H9 (cell line): ENCODE measurements around the gene HSFX2. TPM values are rescaled to one million over a fixed set of nuclear protein-coding genes. Genes with fewer than 3 reads are reported as not detected.

Source experiments
- DNase-seq: peaks from one replicate; pipeline ENCODE4 v3.0.0-alpha.2; 2017
- H2AFZ ChIP-seq: one replicate; pipeline ENCODE4 v1.6.1; 2013; ENCODE audit warnings: mild to moderate bottlenecking, low read length, control low read depth, moderate library complexity
- H2AK5ac ChIP-seq: 2 replicates; pipeline ENCODE4 v1.6.1; 2013; ENCODE audit warnings: low read length, control low read depth, mixed read lengths; ENCODE audit not compliant: insufficient read length
- H2BK120ac ChIP-seq: one replicate; pipeline ENCODE4 v1.6.1; 2013; ENCODE audit warnings: low read depth, mild to moderate bottlenecking, low read length, control low read depth, inconsistent platforms; ENCODE audit not compliant: poor library complexity, severe bottlenecking
- H2BK12ac ChIP-seq: 2 replicates; pipeline ENCODE4 v1.6.1; 2013; ENCODE audit warnings: low read length, control low read depth, mixed read lengths, low read depth; ENCODE audit not compliant: insufficient read length
- H2BK15ac ChIP-seq: 2 replicates; pipeline ENCODE4 v1.6.1; 2013; ENCODE audit warnings: low read depth, low read length, control low read depth
- H2BK20ac ChIP-seq: one replicate; pipeline ENCODE4 v1.6.1; 2013; ENCODE audit warnings: low read depth, mild to moderate bottlenecking, low read length, control low read depth, inconsistent platforms; ENCODE audit not compliant: poor library complexity, severe bottlenecking
- H2BK5ac ChIP-seq: 2 replicates; pipeline ENCODE4 v1.6.1; 2013; ENCODE audit warnings: low read length, control low read depth, mixed read lengths; ENCODE audit not compliant: insufficient read length
- H3K14ac ChIP-seq: 2 replicates; pipeline ENCODE4 v1.6.1; 2013; ENCODE audit warnings: low read length, control low read depth; ENCODE audit not compliant: insufficient read depth
- H3K18ac ChIP-seq: 2 replicates; pipeline ENCODE4 v1.6.1; 2013; ENCODE audit warnings: low read depth, mild to moderate bottlenecking, mixed read lengths, low read length, control low read depth; ENCODE audit not compliant: insufficient read length
- H3K23ac ChIP-seq: 2 replicates; pipeline ENCODE4 v1.6.1; 2013; ENCODE audit warnings: low read length, control low read depth, mixed read lengths, low read depth; ENCODE audit not compliant: insufficient read length
- H3K23me2 ChIP-seq: 2 replicates; pipeline ENCODE4 v1.6.1; 2013; ENCODE audit warnings: low read depth, mild to moderate bottlenecking, mixed read lengths, low read length, control low read depth; ENCODE audit not compliant: insufficient read length, poor library complexity, severe bottlenecking
- H3K27ac ChIP-seq: 2 replicates; pipeline ENCODE4 v1.5.1; 2013; ENCODE audit warnings: low read length, control low read depth, mixed read lengths, low read depth; ENCODE audit not compliant: insufficient read length
- H3K27me3 ChIP-seq: 2 replicates; pipeline ENCODE4 v1.6.1; 2013; ENCODE audit warnings: low read length, control low read depth, inconsistent platforms; ENCODE audit not compliant: insufficient read depth
- H3K4ac ChIP-seq: 2 replicates; pipeline ENCODE4 v1.6.1; 2013; ENCODE audit warnings: low read depth, mild to moderate bottlenecking, control low read depth, inconsistent platforms, low read length, moderate library complexity
- H3K4me1 ChIP-seq: 2 replicates; pipeline ENCODE4 v1.6.1; 2013; ENCODE audit warnings: low read length, control low read depth, inconsistent platforms; ENCODE audit not compliant: insufficient read depth
- H3K4me2 ChIP-seq: 2 replicates; pipeline ENCODE4 v1.6.1; 2013; ENCODE audit warnings: low read length, control low read depth, mixed read lengths; ENCODE audit not compliant: insufficient read length, insufficient read depth
- H3K56ac ChIP-seq: 2 replicates; pipeline ENCODE4 v1.6.1; 2013; ENCODE audit warnings: low read depth, mild to moderate bottlenecking, mixed read lengths, low read length, control low read depth; ENCODE audit not compliant: insufficient read length
- H3K79me1 ChIP-seq: 2 replicates; pipeline ENCODE4 v1.6.1; 2013; ENCODE audit warnings: low read depth, mild to moderate bottlenecking, moderate library complexity, low read length, control low read depth, inconsistent platforms; ENCODE audit not compliant: insufficient read depth, poor library complexity, severe bottlenecking
- H3K79me2 ChIP-seq: 2 replicates; pipeline ENCODE4 v1.6.1; 2013; ENCODE audit warnings: low read length, control low read depth, inconsistent platforms; ENCODE audit not compliant: insufficient read depth
- H3K9ac ChIP-seq: 2 replicates; pipeline ENCODE4 v1.6.1; 2013; ENCODE audit warnings: low read length, control low read depth, mixed read lengths; ENCODE audit not compliant: insufficient read length; ENCODE audit errors: extremely low read depth
- H3K9me3 ChIP-seq: one replicate; pipeline ENCODE4 v1.6.1; 2013; ENCODE audit warnings: low read depth, low read length, inconsistent platforms; ENCODE audit not compliant: control insufficient read depth
- H3T11ph ChIP-seq: one replicate; pipeline ENCODE4 v1.6.1; 2013; ENCODE audit warnings: mild to moderate bottlenecking, low read length, control low read depth, inconsistent platforms
- H4K20me1 ChIP-seq: one replicate; pipeline ENCODE4 v1.6.1; 2013; ENCODE audit not compliant: control insufficient read depth, insufficient read length, insufficient read depth
- H4K5ac ChIP-seq: 2 replicates; pipeline ENCODE4 v1.6.1; 2013; ENCODE audit warnings: low read depth, mild to moderate bottlenecking, mixed read lengths, low read length, control low read depth; ENCODE audit not compliant: insufficient read length
- H4K8ac ChIP-seq: replicated peaks from 2 replicates; pipeline ENCODE4 v1.6.1; 2013; ENCODE audit warnings: low read length, control low read depth, mixed read lengths, low read depth; ENCODE audit not compliant: insufficient read length
- H4K91ac ChIP-seq: 2 replicates; pipeline ENCODE4 v1.6.1; 2013; ENCODE audit warnings: low read depth, mild to moderate bottlenecking, moderate library complexity, mixed read lengths, low read length, control low read depth; ENCODE audit not compliant: insufficient read length
- H3K27ac Mint-ChIP-seq, 3 experiments: 2 replicates in 2 of 3; 3 replicates in 1 of 3; pipeline ENCODE4 v1.8.0; 2020 to 2021; ENCODE audit warnings: mixed read lengths in 3 of 3, mild to moderate bottlenecking in 1 of 3, moderate library complexity in 1 of 3
- H3K27me3 Mint-ChIP-seq: 2 replicates; pipeline ENCODE4 v1.8.0; 2021; ENCODE audit warnings: low read depth, mild to moderate bottlenecking, moderate library complexity, mixed read lengths
- H3K36me3 Mint-ChIP-seq, 3 experiments: 2 replicates in 2 of 3; 3 replicates in 1 of 3; pipeline ENCODE4 v1.8.0; 2020 to 2021; ENCODE audit warnings: low read depth in 3 of 3, mixed read lengths in 3 of 3; ENCODE audit not compliant: insufficient read depth in 1 of 3
- H3K4me1 Mint-ChIP-seq, 2 experiments: 2 replicates each; pipeline ENCODE4 v1.8.0; 2020; ENCODE audit warnings: mixed read lengths in 2 of 2
- H3K4me3 Mint-ChIP-seq, 2 experiments: 2 replicates in 1 of 2; 3 replicates in 1 of 2; pipeline ENCODE4 v1.8.0; 2020 to 2021; ENCODE audit warnings: mild to moderate bottlenecking in 2 of 2, mixed read lengths in 2 of 2, moderate library complexity in 1 of 2
- H3K9me3 Mint-ChIP-seq, 2 experiments: 2 replicates in 1 of 2; 3 replicates in 1 of 2; pipeline ENCODE4 v1.8.0; 2020; ENCODE audit warnings: mild to moderate bottlenecking in 2 of 2, mixed read lengths in 2 of 2, moderate library complexity in 1 of 2
- CTCF ChIP-seq: fragments of 200-600 bp; sonication (generic); conservative IDR thresholded peaks from 3 replicates; pipeline ENCODE4 v1.8.0; 2021; ENCODE audit warnings: antibody characterized with exemption, mild to moderate bottlenecking
- WGBS: extraction: QIAGEN DNeasy Blood & Tissue Kit; methylation state at CpG from one replicate; pipeline ENCODE4 v1.1.7; 2013; ENCODE audit warnings: missing lambda C conversion rate, low lambda C conversion rate, mixed read lengths; ENCODE audit not compliant: insufficient read length; ENCODE audit errors: extremely low coverage; 5-methylcytosine and 5-hydroxymethylcytosine counted together
- total RNA-seq: library from RNA; stranded (reverse); gene quantifications from 2 replicates; pipeline ENCODE4 v1.2.1, GENCODE V29; 2021

The HSFX2 gene
- total RNA-seq, 1 experiment from 2014 or later: not detected

- Histone ChIP-seq H3K23me2 (no peaks in the 10 kb centered on the region), H2AK5ac (no peak overlapping the region), H3K27ac (no peak overlapping the region), H3K14ac (no peak overlapping the region), H3K9ac (no peak overlapping the region), H3K56ac (no peak overlapping the region), H3T11ph (no peak overlapping the region), H2BK15ac (no peak overlapping the region), H4K91ac (no peak overlapping the region), H3K23ac (no peak overlapping the region), H2BK5ac (no peak overlapping the region), H3K27me3 (no peaks in the 10 kb centered on the region), H3K79me2 (no peaks in the 10 kb centered on the region; the same call in 1 of the 2 replicates), H3K4me1 (no peaks in the 10 kb centered on the region), H3K79me1 (no peaks in the 10 kb centered on the region), H4K8ac (no peak overlapping the region), H2BK12ac (no peak overlapping the region), H2BK20ac (no peak overlapping the region), H2AFZ (no peak overlapping the region), H3K4me2 (no peak overlapping the region), H3K4ac (no peak overlapping the region), H3K9me3 (peaks cover 8% of the 10 kb centered on the region), H4K20me1 (no peaks in the 10 kb centered on the region), H3K18ac (no peak overlapping the region), H4K5ac (no peak overlapping the region), H2BK120ac (no peak overlapping the region)
- 0 out of 4 replicates have a peak, but pooled peaks cover 0 to 2% of the 10 kb centered on the region in 2 experiments for H3K4me1 Mint-ChIP-seq
- H3K4me3 Mint-ChIP-seq: no peak overlapping the region
- no peak overlapping the region for H3K27ac Mint-ChIP-seq
- peaks cover 2 to 8% (median 4%) of the 10 kb centered on the region in 3 experiments; a peak in 6 of 7 replicates for H3K36me3 Mint-ChIP-seq
- WGBS: no CpG with 5 or more reads among the region's 3 CpGs
- no peak for DNase-seq
- H3K27me3 Mint-ChIP-seq: no peaks in the 10 kb centered on the region
- peaks cover 45 to 52% of the 10 kb centered on the region in 2 experiments for H3K9me3 Mint-ChIP-seq
- TF ChIP-seq CTCF: no peak
These were observed 23.8 kb upstream of the HSFX2 start for GRCh38 chrX:149618871-149619270.
